K562 (cell line): ENCODE results near the gene SETX. TPM values are rescaled to one million over a fixed set of nuclear protein-coding genes. Genes with fewer than 3 reads are reported as not detected.

Source experiments
- ATAC-seq: fragments of 200-7000 bp; cut with Tn5 transposase; 3 replicates; pipeline ENCODE4 v1.9.1; 2020; ENCODE audit warnings: moderate library complexity
- BruUV-seq: library from RNA; stranded (reverse); fragments of 400-500 nt; replicated peaks from 2 replicates; lab custom pipeline; 2021; lab: Mats Ljungman, UMichigan
- CTCF ChIA-PET: fragments of 300-600 bp; formaldehyde crosslinking; extraction: SDS; loops from one replicate; lab custom pipeline; 2021; ENCODE audit warnings: low intra/inter-chr PET ratio; lab: Yijun Ruan, JAX
- POLR2A ChIA-PET: fragments of 300-600, 350-650 bp; sonication (Branson Sonifier 250); formaldehyde crosslinking; extraction: SDS; loops from one replicate; lab custom pipeline; 2021; ENCODE audit warnings: antibody characterized with exemption, inconsistent platforms; lab: Yijun Ruan, JAX
- DNase-seq, 4 experiments: peaks; one replicate each; pipeline versions ENCODE4 v3.0.0 to v3.0.0-alpha.2; 2011 to 2018; ENCODE audit warnings: low spot score in 3 of 4, mixed read lengths in 3 of 4; ENCODE audit errors: extremely low read depth in 1 of 4
- FAIRE-seq: peaks from 2 replicates; lab custom pipeline; 2011; peaks lifted over from hg19 to GRCh38; lab: Jason Lieb, UNC
- H2AFZ ChIP-seq: 2 replicates; pipeline ENCODE4 v1.6.0; 2011; ENCODE audit warnings: low read depth, low read length, control low read depth, inconsistent platforms
- H3K27ac ChIP-seq: fragments of 200-600 bp; 3 replicates; pipeline ENCODE4 v1.8.0; 2011; ENCODE audit warnings: low read depth, mild to moderate bottlenecking, control low read depth, inconsistent platforms, low read length, moderate library complexity, mixed read lengths; ENCODE audit errors: extremely low read depth
- H3K27me3 ChIP-seq, 2 experiments: fragments of 300-600 bp in 1 of 2; 2 replicates in 1 of 2; 3 replicates in 1 of 2; pipeline versions ENCODE4 v1.6.0 to v1.8.0; 2011; ENCODE audit warnings: inconsistent platforms in 2 of 2, low read length in 2 of 2, mild to moderate bottlenecking in 1 of 2, mixed read lengths in 1 of 2, moderate library complexity in 1 of 2; ENCODE audit not compliant: control insufficient read depth in 2 of 2, insufficient read depth in 2 of 2
- H3K36me3 ChIP-seq: fragments of 300-600 bp; 3 replicates; pipeline ENCODE4 v1.8.0; 2011; ENCODE audit warnings: mild to moderate bottlenecking, low read length, inconsistent platforms; ENCODE audit not compliant: control insufficient read depth, insufficient read depth
- H3K4me1 ChIP-seq, 2 experiments: fragments of 200-600 bp in 1 of 2; replicated peaks in 1 of 2; 2 replicates in 1 of 2; 3 replicates in 1 of 2; pipeline versions ENCODE4 v1.5.1 to v1.8.0; 2011; ENCODE audit warnings: inconsistent platforms in 2 of 2, low read length in 2 of 2, mild to moderate bottlenecking in 1 of 2, mixed read lengths in 1 of 2, moderate library complexity in 1 of 2; ENCODE audit not compliant: control insufficient read depth in 2 of 2, insufficient read depth in 2 of 2
- H3K4me2 ChIP-seq: 2 replicates; pipeline ENCODE4 v1.6.1; 2011; ENCODE audit warnings: low read length, control low read depth, inconsistent platforms, mixed read lengths; ENCODE audit not compliant: insufficient read depth
- H3K4me3 ChIP-seq: fragments of 200-600 bp; sonication (generic), shearing (Covaris generic); 2 replicates; pipeline ENCODE4 v1.5.1; 2016; ENCODE audit warnings: control low read depth, inconsistent platforms
- H3K79me2 ChIP-seq: fragments of 200-600 bp; 3 replicates; pipeline ENCODE4 v1.8.0; 2011; ENCODE audit warnings: low read length, inconsistent platforms; ENCODE audit not compliant: control insufficient read depth, insufficient read depth
- H3K9ac ChIP-seq, 2 experiments: 2 replicates each; pipeline versions ENCODE4 v1.6.0 to v1.6.1; 2011; ENCODE audit warnings: low read depth in 2 of 2, low read length in 2 of 2, control low read depth in 1 of 2, inconsistent platforms in 1 of 2, mild to moderate bottlenecking in 1 of 2, mixed read lengths in 1 of 2; ENCODE audit not compliant: insufficient read depth in 1 of 2
- H3K9me1 ChIP-seq: one replicate; pipeline ENCODE4 v1.6.0; 2011; ENCODE audit warnings: inconsistent platforms, mild to moderate bottlenecking, low read length, moderate library complexity; ENCODE audit not compliant: control insufficient read depth, insufficient read depth
- H3K9me3 ChIP-seq: replicated peaks from 2 replicates; pipeline ENCODE4 v1.5.1; 2011; ENCODE audit warnings: low read depth, low read length, inconsistent platforms; ENCODE audit not compliant: control insufficient read depth, insufficient read depth
- H4K20me1 ChIP-seq: replicated peaks from 2 replicates; pipeline ENCODE4 v1.6.1; 2011; ENCODE audit warnings: low read length, inconsistent platforms, mixed read lengths; ENCODE audit not compliant: control insufficient read depth, insufficient read depth
- ARID2 ChIP-seq: fragments of 450-650 bp; IDR thresholded peaks from 2 replicates; pipeline ENCODE4 v1.6.1; 2017; ENCODE audit warnings: antibody characterized with exemption, mild to moderate bottlenecking
- C11orf30 ChIP-seq: fragments of 450-650 bp; IDR thresholded peaks from 2 replicates; pipeline ENCODE4 v1.6.1; 2016; ENCODE audit warnings: low read depth, mild to moderate bottlenecking
- ESRRB ChIP-seq: fragments of 250-450 bp; sonication (Bioruptor Pico); IDR thresholded peaks from 2 replicates; pipeline ENCODE4 v1.5.0; 2020; ENCODE audit warnings: mild to moderate bottlenecking, moderate library complexity, borderline replicate concordance
- MAFG ChIP-seq: fragments of 450-650 bp; conservative IDR thresholded peaks from 2 replicates; pipeline ENCODE4 v1.6.1; 2016; ENCODE audit warnings: missing genetic modification characterization, missing compliant biosample characterization
- ZFPM2 ChIP-seq: fragments of 250-450 bp; sonication (Bioruptor Pico); IDR thresholded peaks from 2 replicates; pipeline ENCODE4 v1.5.1; 2022; ENCODE audit warnings: mild to moderate bottlenecking
- ZNF316 ChIP-seq: fragments of 450-650 bp; IDR thresholded peaks from 2 replicates; pipeline ENCODE4 v1.6.1; 2016
- WGBS: fragments of 100-300 bp; shearing (Covaris generic); methylation state at CpG from one replicate; pipeline ENCODE4 v1.1.6; 2016; ENCODE audit warnings: low coverage, mixed read lengths; ENCODE audit not compliant: insufficient coverage; ENCODE audit errors: missing lambda C conversion rate; 5-methylcytosine and 5-hydroxymethylcytosine counted together
- in situ Hi-C: fragments of 300-500 bp; cut with MboI; formaldehyde crosslinking; loops from 4 replicates; pipeline ENCODE4 v1.15.0; 2018; ENCODE audit warnings: inconsistent platforms, mixed read lengths
- intact Hi-C: fragments of 100-400 bp; cut with micrococcal nuclease; formaldehyde crosslinking; loops from 2 replicates; pipeline ENCODE4 v1.14.2; 2022
- polyA plus RNA-seq, 8 experiments: library from polyadenylated mRNA; depleted of rRNA in 4 of 8; stranded (reverse) in 5 of 8; unstranded in 3 of 8; fragments of >200 nt; fragmentation: Nextera tagmentation in 2 of 8; fragmentation: Illumina TruSeq in 1 of 8; extraction: Ambion mirVana in 2 of 8; extraction: Trizol in 1 of 8; gene quantifications; 2 replicates each; pipeline versions ENCODE4 v1.2.1 to v1.2.3, GENCODE V29; 2011 to 2014; ENCODE audit warnings: inconsistent platforms in 1 of 8, missing spikeins in 1 of 8
- total RNA-seq, 7 experiments: library from RNA; depleted of rRNA in 6 of 7; stranded (reverse); fragments of >200 nt in 6 of 7; fragmentation: Illumina TruSeq in 2 of 7; extraction: Trizol in 2 of 7; gene quantifications; 2 replicates each; pipeline versions ENCODE4 v1.2.1 to v1.2.3, GENCODE V29; 2011 to 2021; ENCODE audit warnings: low replicate concordance in 1 of 7

SETX gene
- total and polyA plus RNA-seq, 9 of the 15 experiments (the other 6 are each of a cell fraction or from before 2014, with no cell fraction given) = 8.7 to 45.7 (median 28.7) TPM

DNA sequence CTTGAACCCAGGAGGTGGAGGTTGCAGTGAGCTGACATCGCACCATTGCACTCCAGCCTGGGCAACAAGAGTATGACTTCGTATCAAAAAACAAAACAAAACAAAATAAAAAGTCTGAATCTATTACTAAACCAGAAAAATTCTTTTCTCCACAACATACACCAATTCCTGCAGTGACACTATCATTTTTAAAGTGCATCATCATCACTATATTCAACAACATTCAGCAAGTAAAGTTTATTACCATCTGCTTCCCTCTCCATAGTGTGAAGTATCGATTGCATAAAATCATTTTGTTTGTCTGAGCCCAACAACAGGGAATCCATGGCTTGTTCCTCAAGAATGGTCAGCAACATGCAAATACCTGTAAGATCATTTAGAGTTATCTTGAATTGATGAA is 20.4 kb downstream of the SETX start:
- Histone ChIP-seq H2AFZ (no peak overlapping the region), H3K27ac (no peak overlapping the region), H3K79me2 (no peaks in the 10 kb centered on the region), H3K4me3 (no peak overlapping the region), H3K4me2 (no peak overlapping the region), H3K27me3 (no peaks in the 10 kb centered on the region), H3K9ac (no peak overlapping the region), H3K36me3 (peaks cover 92% of the 10 kb centered on the region), H3K9me3 (peaks cover 11% of the 10 kb centered on the region; the same call in 1 of the 2 replicates), H3K4me1 (no peaks in the 10 kb centered on the region), H4K20me1 (no peaks in the 10 kb centered on the region), H3K9me1 (no peaks in the 10 kb centered on the region)
- ChIA-PET CTCF (no interaction called here), POLR2A (no interaction called here)
- no peak for ATAC-seq
- BruUV-seq = no TSS peak
- TF ChIP-seq ESRRB (CRISPR knock-in tag) (no peak), ZFPM2 (CRISPR knock-in tag) (no peak), ZNF316 (peak; percentile 67), C11orf30 (peak; percentile 28; the same call in 1 of the 2 replicates), MAFG (tag) (0 out of 2 replicates have a peak, but pooled peaks have one; percentile 9)
- FAIRE-seq = no peak
- intact Hi-C loops = no loop called here
- WGBS = 100% methylated on average over 3 of the region's 3 CpGs
- DNase-seq = no peak
- in situ Hi-C loops = no loop called here

DNA sequence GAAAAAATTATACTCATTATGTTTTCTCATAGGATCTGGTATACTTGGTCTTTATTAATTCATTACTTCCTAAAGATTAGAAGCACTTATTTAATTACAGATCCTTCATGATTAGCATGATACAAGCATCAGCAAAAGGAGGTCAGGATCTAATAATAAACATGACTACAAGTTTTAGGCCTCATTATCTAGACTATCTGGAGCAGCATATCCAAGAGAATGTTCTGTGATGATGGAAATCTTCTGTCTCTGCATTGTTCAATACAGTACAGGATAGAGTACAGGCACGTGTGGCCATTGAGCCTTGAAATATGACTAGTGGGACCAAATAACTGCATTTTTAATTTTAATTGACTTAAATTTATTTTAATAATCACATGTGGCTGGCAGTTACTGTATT is 21.2 kb downstream of the SETX start:
- Histone ChIP-seq H3K4me1 (no peaks in the 10 kb centered on the region), H3K79me2 (no peaks in the 10 kb centered on the region; the same call in 2 of the 3 replicates), H3K9me3 (peaks cover 14% of the 10 kb centered on the region; the same call in 1 of the 2 replicates), H3K4me2 (no peak overlapping the region), H3K4me3 (no peak overlapping the region), H3K36me3 (peaks cover 92% of the 10 kb centered on the region), H3K27me3 (no peaks in the 10 kb centered on the region), H2AFZ (no peak overlapping the region), H3K27ac (no peak overlapping the region), H3K9me1 (no peaks in the 10 kb centered on the region), H3K9ac (no peak overlapping the region), H4K20me1 (no peaks in the 10 kb centered on the region)
- no peak for TF ChIP-seq ARID2
- in situ Hi-C loops = no loop called here
- no TSS peak for BruUV-seq
- FAIRE-seq (no peak), DNase-seq (no peak), ATAC-seq (no peak)
- POLR2A ChIA-PET = no interaction called here
- 90% methylated on average over 1 of the region's 1 CpG for WGBS
- intact Hi-C loops = no loop called here
- CTCF ChIA-PET = interaction anchor here (0.6 kb wide), 1 partner anchor 628 kb away, joined by 4 read pairs; no protein-coding TSS in a partner anchor
